Measurements from ENCODE around the gene IL19.

IL19 gene

DNA sequence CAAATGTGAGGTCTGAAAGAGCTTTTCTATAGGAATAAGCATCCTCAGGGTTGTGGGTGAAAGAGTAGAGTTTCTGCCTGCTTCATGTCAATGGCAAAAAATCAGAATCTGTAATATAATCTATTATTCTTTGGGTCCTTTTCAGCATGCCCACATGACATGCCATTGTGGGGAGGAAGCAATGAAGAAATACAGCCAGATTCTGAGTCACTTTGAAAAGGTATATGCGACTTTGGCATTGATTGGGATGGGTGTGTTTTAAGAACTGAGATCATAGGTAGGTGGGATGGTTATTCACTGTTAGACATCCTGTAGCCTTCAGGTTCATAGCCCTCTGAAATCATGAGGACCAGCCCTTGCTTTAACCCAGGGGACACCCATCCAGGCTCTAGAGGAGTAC lies 96.7 kb downstream of the IL19 start:
- DNase-seq = no peak

- DNase-seq = no peak
Measured at GRCh38 chr1:206867716-206868115, 97.1 kb downstream of the IL19 start.

- no peak for DNase-seq
Measured at GRCh38 chr1:206868264-206868663, 97.7 kb downstream of the IL19 start.

GRCh38 chr1:206872139-206872538 lies 101.6 kb downstream of the IL19 start:
- DNase-seq = no peak

GRCh38 chr1:206873603-206874188 lies 103.1 kb downstream of the IL19 start:
- no peak for DNase-seq

DNA sequence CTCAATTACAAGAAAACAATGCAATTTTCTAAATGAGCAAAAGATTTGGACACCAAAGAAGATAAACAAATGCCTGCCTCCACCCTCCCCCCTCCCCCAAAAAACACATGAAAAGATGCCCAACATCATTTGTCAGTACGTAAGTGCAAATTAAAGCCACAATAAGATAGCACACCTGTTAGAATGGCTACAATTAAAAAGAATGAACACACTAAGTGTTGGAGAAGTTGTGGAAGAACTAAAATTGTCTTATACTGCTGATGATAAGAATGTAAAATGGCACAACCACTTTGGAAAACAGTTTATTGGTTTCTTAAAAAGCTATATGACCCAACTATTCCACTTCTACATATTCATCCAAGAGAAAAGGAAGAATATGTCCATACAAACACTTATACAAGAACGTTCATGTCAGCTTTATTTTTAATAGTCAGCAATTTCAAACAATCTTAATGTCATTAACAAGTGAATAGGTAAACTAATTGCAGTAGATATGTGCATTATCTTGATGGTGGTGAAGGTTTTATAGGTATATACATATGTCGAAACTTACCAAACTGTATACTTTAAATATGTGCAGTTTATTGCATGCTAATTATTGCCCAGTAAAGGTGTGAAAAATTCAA lies 105.3 kb downstream of the IL19 start:
- no peak for DNase-seq

DNA sequence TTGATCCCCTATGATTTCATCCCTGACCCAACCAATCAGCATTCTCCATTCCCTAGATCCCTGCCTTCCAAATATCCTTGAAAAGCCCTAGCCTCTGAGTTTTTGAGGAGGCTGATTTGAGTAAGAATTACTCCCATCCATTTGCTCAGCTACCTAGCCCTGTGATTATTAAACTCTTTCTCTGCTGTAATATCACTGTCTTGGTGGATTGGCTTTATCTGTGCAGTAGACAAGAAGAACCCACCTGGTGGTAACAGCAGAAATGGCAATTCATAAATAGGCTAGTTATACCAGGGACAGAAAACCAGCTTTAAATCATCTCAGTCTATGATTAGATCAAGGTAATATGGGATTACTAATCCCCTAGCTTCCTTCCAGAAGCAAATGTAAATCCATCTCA lies 107.9 kb downstream of the IL19 start:
- DNase-seq = no peak

- no peak for DNase-seq
Measured at GRCh38 chr1:206880314-206880713, 109.7 kb downstream of the IL19 start.

DNA sequence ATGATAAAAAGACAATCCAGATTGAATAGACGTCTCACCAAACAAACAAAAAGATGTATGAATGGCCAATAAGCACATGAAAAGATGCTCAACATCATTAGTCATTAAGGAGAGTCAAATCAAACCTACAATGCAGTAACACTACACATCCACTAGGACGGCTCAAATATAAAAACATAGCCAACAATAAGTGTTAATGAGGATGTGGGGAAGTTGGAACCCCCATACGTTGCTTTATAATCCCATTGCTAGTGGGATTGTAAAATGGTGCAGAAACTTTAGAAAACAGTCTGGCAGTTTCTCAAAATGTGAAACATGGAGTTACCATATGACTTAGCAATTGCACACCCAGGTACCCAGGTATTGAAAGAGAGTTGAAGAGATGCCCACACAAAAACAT lies 112.0 kb downstream of the IL19 start:
- no peak for DNase-seq

GRCh38 chr1:206883160-206883559 lies 112.6 kb downstream of the IL19 start:
- no peak for DNase-seq

- no peak for DNase-seq
Measured at GRCh38 chr1:206883876-206884275, 113.3 kb downstream of the IL19 start.

- no peak for DNase-seq
Measured at GRCh38 chr1:206885341-206886060, 114.9 kb downstream of the IL19 start.

DNA sequence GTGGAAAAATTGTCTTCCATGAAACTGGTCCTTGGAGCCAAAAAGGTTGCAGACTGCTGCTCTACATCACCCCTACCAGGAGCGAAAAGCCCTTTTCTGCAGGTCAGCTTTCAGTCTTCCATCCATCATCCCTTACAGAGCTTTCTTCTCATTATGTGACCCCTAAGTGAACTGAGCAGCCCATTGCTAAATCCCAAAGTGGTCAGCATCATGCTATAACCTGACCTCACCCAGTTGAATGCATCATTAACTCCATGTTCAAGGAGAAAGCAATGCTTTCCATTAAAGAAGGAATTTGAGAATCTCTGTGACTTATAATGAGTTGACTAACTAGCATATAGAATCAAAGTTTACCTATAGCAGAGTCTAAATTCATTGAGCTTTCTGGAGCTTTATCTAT lies 116.3 kb downstream of the IL19 start:
- DNase-seq = no peak

- DNase-seq = no peak
Measured at GRCh38 chr1:206887701-206888100, 117.1 kb downstream of the IL19 start.

DNA sequence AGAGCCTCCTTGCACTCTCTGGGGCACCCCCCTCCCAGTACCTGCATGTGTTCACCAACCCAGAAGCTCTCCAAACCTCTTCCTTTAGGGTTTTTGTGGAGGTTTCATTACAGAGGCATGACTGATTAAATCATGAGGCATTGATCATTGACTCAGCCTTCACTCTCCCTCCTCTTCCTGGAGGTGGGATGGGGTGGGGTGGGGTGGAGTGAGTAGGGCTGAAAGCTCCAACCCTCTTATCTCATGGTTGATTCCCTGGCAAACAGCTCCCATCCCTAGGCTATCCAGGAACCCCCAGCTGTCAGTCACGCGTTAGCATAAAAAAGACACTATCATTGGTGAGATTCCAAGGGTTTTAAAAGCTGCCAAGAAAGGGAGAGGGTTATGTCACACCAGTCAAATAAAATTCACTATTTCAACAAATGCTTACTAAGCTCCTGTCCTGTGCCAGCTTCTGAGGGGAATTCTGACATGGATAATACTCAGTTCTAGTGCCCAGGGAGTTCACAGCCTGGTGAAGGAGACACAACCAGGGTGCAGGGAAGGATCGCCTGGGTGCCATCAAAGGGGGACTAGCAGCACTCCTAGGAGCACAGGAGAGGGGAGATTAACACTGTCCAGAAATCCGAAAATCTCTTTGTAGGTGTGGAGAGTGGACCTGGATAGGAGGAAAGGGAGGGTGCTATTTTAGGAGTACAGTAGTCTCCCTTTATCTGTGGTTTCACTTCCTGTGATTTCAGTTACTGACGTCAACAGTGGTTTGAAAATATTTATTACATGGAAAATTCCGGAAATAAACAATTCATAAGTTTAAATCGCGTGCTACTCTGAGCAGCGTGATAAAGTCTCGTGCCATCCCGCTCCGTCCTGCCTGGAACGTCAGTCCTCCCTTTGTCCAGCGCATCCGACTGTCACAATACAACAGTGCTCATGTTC lies 119.8 kb downstream of the IL19 start:
- no peak for DNase-seq

DNA sequence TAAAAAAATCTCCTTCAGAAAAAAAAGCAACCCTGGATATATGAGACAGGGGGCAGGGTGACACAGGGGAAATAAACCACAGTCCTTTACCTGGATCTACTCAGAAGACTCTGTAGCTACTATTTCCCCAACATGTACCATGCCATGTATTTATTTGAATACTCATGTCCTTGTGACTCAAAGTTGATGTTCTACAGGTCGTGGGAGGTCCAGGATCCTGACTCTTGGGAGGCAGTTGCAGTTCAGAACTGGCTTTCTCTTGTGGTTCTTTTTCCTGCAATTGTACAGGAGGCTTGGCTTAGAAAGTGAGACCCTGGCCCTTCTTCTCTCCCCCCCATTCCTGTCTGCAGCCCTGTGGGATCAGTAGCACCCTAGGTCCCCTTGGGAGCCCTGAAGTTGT lies 120.8 kb downstream of the IL19 start:
- DNase-seq = no peak

Measured in stimulated activated CD4-positive, alpha-beta T cell treated with anti-CD3 and anti-CD28 coated beads, Interleukin-2, amount 100 ng/mL, for 48 hours (primary cell).